A673 (cell line): ENCODE results near the gene PID1. TPM values are rescaled to one million over a fixed set of nuclear protein-coding genes. Genes with fewer than 3 reads are reported as not detected.

Experiments
- BruUV-seq: library from RNA; stranded (reverse); fragments of 400-500 nt; replicated peaks from 2 replicates; lab custom pipeline; 2021; lab: Mats Ljungman, UMichigan
- CTCF ChIA-PET: fragments of 300-600 bp; sonication (Branson Sonifier 250); formaldehyde crosslinking; loops from one replicate; lab custom pipeline; 2022; ENCODE audit warnings: antibody characterized with exemption; lab: Charles Lee
- POLR2A ChIA-PET: fragments of 300-600 bp; sonication (Branson Sonifier 250); formaldehyde crosslinking; loops from one replicate; lab custom pipeline; 2022; ENCODE audit warnings: antibody characterized with exemption; ENCODE audit not compliant: low non-redundant PET; lab: Charles Lee
- DNase-seq: peaks from one replicate; pipeline ENCODE4 v3.0.0-alpha.2; 2015; ENCODE audit warnings: low spot score
- H3K27ac ChIP-seq: fragments of 200-600 bp; sonication (generic); 2 replicates; pipeline ENCODE4 v1.5.1; 2016; ENCODE audit warnings: mixed run types, low read depth, mild to moderate bottlenecking, mixed read lengths, antibody characterized with exemption, low read length; ENCODE audit not compliant: poor library complexity, severe bottlenecking
- H3K27me3 ChIP-seq: fragments of 200-600 bp; sonication (generic); replicated peaks from 2 replicates; pipeline ENCODE4 v1.6.1; 2017; ENCODE audit warnings: mixed run types, low read depth, mild to moderate bottlenecking, mixed read lengths, antibody characterized with exemption, low read length; ENCODE audit not compliant: insufficient read depth, poor library complexity
- H3K36me3 ChIP-seq: fragments of 200-600 bp; sonication (generic); 2 replicates; pipeline ENCODE4 v1.6.1; 2016; ENCODE audit warnings: mixed run types, mild to moderate bottlenecking, mixed read lengths, antibody characterized with exemption, low read length; ENCODE audit not compliant: insufficient read depth, poor library complexity, severe bottlenecking
- H3K4me1 ChIP-seq: fragments of 200-600 bp; sonication (generic); 2 replicates; pipeline ENCODE4 v1.6.1; 2017; ENCODE audit warnings: mixed run types, mild to moderate bottlenecking, mixed read lengths, antibody characterized with exemption, low read length; ENCODE audit not compliant: insufficient read depth, poor library complexity, severe bottlenecking
- H3K4me3 ChIP-seq: fragments of 200-600 bp; sonication (generic); 2 replicates; pipeline ENCODE4 v1.5.1; 2016; ENCODE audit warnings: low read depth, mixed run types, mild to moderate bottlenecking, mixed read lengths, low read length; ENCODE audit not compliant: poor library complexity, severe bottlenecking
- H3K9me3 ChIP-seq: fragments of 200-600 bp; sonication (generic); 2 replicates; pipeline ENCODE4 v1.6.1; 2016; ENCODE audit warnings: mixed run types, low read depth, mild to moderate bottlenecking, mixed read lengths, antibody characterized with exemption, low read length; ENCODE audit not compliant: poor library complexity, severe bottlenecking
- EZH2 ChIP-seq: fragments of 200-600 bp; sonication (generic); IDR thresholded peaks from 2 replicates; pipeline ENCODE4 v1.6.1; 2017; ENCODE audit warnings: borderline replicate concordance, low read depth, mild to moderate bottlenecking, mixed read lengths, antibody characterized with exemption, low read length; ENCODE audit not compliant: poor library complexity, severe bottlenecking
- intact Hi-C: fragments of 100-400 bp; cut with micrococcal nuclease; formaldehyde crosslinking; loops from one replicate; pipeline ENCODE4 v1.10.0; 2022; ENCODE audit not compliant: unreplicated experiment
- total RNA-seq: library from RNA; stranded (reverse); gene quantifications from 2 replicates; pipeline ENCODE4 v1.2.3, GENCODE V29; 2021
- TF ChIP-seq, protein P1 (sequence below): fragments of 300-800, 200-600 bp; sonication (generic); conservative IDR thresholded peaks from 2 replicates; pipeline ENCODE4 v1.5.1; 2017; ENCODE audit warnings: low read depth, mild to moderate bottlenecking, antibody characterized with exemption, low read length, moderate library complexity, mixed read lengths

Gene PID1
- total RNA-seq, 1 experiment from 2014 or later = 1.5 TPM

DNA sequence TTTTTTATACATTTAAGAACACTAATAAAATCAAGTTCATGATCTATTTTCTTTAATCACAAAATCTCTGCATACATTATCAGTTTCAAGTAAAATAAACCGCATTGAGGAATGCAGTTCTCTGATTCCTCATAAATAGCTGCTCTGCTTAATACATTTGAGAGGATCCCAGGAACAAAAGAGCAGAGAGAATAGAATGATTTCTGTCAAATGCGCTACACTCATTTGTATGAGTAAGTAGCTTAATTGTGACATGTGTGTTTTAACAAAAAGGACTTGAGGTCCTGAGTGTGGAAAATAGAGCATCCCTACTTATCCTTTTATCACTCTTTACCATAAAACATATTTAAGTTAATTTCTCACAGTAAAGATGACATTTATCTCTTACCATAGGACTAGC, 134.0 kb downstream of the PID1 start:
- intact Hi-C loops = loop anchor here (10.0 kb wide), 1 partner anchor 578 kb away; the partner anchor contains the start of gene DNER
- no peak overlapping the region for H3K27ac ChIP-seq
- no peaks in the 10 kb centered on the region for H3K9me3 ChIP-seq
- no peaks in the 10 kb centered on the region for H3K36me3 ChIP-seq
- BruUV-seq = no TSS peak
- no peaks in the 10 kb centered on the region for H3K27me3 ChIP-seq
- no peaks in the 10 kb centered on the region for H3K4me1 ChIP-seq
- no peak for TF ChIP-seq EZH2
- TF ChIP-seq, protein P1, sequence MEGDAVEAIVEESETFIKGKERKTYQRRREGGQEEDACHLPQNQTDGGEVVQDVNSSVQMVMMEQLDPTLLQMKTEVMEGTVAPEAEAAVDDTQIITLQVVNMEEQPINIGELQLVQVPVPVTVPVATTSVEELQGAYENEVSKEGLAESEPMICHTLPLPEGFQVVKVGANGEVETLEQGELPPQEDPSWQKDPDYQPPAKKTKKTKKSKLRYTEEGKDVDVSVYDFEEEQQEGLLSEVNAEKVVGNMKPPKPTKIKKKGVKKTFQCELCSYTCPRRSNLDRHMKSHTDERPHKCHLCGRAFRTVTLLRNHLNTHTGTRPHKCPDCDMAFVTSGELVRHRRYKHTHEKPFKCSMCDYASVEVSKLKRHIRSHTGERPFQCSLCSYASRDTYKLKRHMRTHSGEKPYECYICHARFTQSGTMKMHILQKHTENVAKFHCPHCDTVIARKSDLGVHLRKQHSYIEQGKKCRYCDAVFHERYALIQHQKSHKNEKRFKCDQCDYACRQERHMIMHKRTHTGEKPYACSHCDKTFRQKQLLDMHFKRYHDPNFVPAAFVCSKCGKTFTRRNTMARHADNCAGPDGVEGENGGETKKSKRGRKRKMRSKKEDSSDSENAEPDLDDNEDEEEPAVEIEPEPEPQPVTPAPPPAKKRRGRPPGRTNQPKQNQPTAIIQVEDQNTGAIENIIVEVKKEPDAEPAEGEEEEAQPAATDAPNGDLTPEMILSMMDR = no peak
- ChIA-PET POLR2A (no interaction called here), CTCF (no interaction called here)
- no peak overlapping the region for H3K4me3 ChIP-seq
- DNase-seq = no peak

DNA sequence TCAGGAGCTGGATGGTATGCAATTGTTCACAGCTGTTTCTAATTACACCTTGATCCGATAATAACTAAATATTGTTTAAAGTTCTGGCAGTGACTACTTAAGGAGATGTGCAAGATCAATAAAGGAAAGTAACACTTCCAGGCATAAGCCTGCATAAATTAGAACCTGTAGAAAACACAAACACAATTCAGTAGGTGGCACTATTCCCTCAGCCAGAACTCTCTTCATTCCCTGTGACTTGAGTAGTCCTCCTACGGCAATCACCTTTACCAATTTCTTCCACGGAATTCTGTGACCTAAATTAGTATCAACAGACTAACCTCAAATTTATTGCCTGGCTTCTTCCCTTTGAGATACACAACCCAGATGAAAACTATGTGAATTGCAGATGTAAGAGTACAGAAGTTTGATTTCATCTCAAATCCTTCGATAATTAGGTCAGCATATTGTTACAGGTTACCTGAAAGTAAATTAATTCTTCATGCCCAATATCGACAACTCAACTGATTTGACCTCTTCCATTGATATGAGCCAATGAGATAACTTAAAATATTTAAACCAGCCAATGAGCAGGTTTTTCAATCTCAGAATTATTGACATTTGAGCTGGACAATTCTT, 137.8 kb downstream of the PID1 start:
- POLR2A ChIA-PET = no interaction called here
- Histone ChIP-seq H3K27ac (no peak overlapping the region), H3K9me3 (no peaks in the 10 kb centered on the region), H3K4me3 (no peak overlapping the region), H3K4me1 (no peaks in the 10 kb centered on the region), H3K27me3 (no peaks in the 10 kb centered on the region), H3K36me3 (no peaks in the 10 kb centered on the region)
- intact Hi-C loops = loop anchor here (1.0 to 10.0 kb wide), 4 partner anchors 140 to 582 kb away; partner anchors contain the start of gene DNER
- TF ChIP-seq EZH2 = no peak
- TF ChIP-seq, protein P1 = peak; percentile 64
- DNase-seq = peak; percentile 57
- no TSS peak for BruUV-seq
- CTCF ChIA-PET = interaction anchor here (0.7 kb wide), 1 partner anchor 1090 kb away, joined by 5 read pairs; no protein-coding TSS in a partner anchor

DNA sequence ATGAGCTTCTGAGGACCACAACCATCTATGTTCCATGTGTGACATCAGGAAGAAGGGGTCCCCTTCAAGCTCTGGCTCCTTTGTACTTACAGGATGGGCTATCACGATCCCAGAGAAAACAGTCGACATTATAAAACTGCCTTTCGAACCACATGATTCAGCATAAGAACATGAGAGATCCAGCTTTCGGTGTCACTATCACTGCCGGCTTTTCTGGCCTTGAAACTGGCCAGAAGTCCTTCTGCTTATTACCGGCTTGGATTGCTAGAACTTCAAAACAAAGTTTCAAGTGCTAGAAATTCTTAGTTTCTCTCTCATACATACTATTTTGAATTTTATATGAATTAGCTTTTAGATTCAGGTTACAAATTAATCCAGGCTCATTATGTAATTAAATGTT, 138.9 kb downstream of the PID1 start:
- Histone ChIP-seq H3K9me3 (no peaks in the 10 kb centered on the region), H3K36me3 (no peaks in the 10 kb centered on the region), H3K4me1 (no peaks in the 10 kb centered on the region), H3K4me3 (no peak overlapping the region), H3K27me3 (no peaks in the 10 kb centered on the region), H3K27ac (no peak overlapping the region)
- POLR2A ChIA-PET = no interaction called here
- intact Hi-C loops = loop anchor here (5.0 to 10.0 kb wide), 3 partner anchors 430 to 583 kb away; partner anchors contain the start of gene DNER
- CTCF ChIA-PET = interaction anchor here (0.7 kb wide), 1 partner anchor 1089 kb away, joined by 5 read pairs; no protein-coding TSS in a partner anchor
- TF ChIP-seq, protein P1 = no peak
- TF ChIP-seq EZH2 = no peak
- BruUV-seq = no TSS peak
- no peak for DNase-seq
